IMR-90 (cell line): ENCODE measurements around the gene MYL6.

Experiments used
- BHLHE40 ChIP-seq: fragments of 150-350 bp; IDR thresholded peaks from 2 replicates; pipeline ENCODE4 v1.6.1; 2016; ENCODE audit warnings: mild to moderate bottlenecking, low read depth, low read length
- CEBPB ChIP-seq: IDR thresholded peaks from 2 replicates; pipeline ENCODE4 v1.6.1; 2012; ENCODE audit warnings: low read depth, low read length, improper control_type of control experiment
- CTCF ChIP-seq: conservative IDR thresholded peaks from 2 replicates; pipeline ENCODE4 v1.5.1; 2012; ENCODE audit warnings: mild to moderate bottlenecking, low read depth, low read length, improper control_type of control experiment
- FOS ChIP-seq: fragments of 150-350 bp; IDR thresholded peaks from 2 replicates; pipeline ENCODE4 v1.6.1; 2016; ENCODE audit warnings: low read depth, low read length
- MAZ ChIP-seq: IDR thresholded peaks from 2 replicates; pipeline ENCODE4 v1.6.1; 2012; ENCODE audit warnings: low read depth, mild to moderate bottlenecking, low read length, improper control_type of control experiment, moderate library complexity, borderline replicate concordance
- MXI1 ChIP-seq: IDR thresholded peaks from 2 replicates; pipeline ENCODE4 v1.6.1; 2012; ENCODE audit warnings: low read depth, mild to moderate bottlenecking, low read length, moderate library complexity, borderline replicate concordance
- NFE2L2 ChIP-seq: fragments of 150-350 bp; IDR thresholded peaks from 2 replicates; pipeline ENCODE4 v1.6.1; 2016; ENCODE audit warnings: low read depth, mild to moderate bottlenecking, low read length
- POLR2A ChIP-seq: IDR thresholded peaks from 2 replicates; pipeline ENCODE4 v1.6.1; 2012; ENCODE audit warnings: mild to moderate bottlenecking, low read depth, low read length
- RCOR1 ChIP-seq: IDR thresholded peaks from 2 replicates; pipeline ENCODE4 v1.6.1; 2012; ENCODE audit warnings: mild to moderate bottlenecking, low read length, improper control_type of control experiment; ENCODE audit not compliant: insufficient replicate concordance
- RFX5 ChIP-seq: IDR thresholded peaks from 2 replicates; pipeline ENCODE4 v1.8.0; 2012; ENCODE audit warnings: low read depth, mild to moderate bottlenecking, low read length, moderate library complexity
- USF2 ChIP-seq: fragments of 150-350 bp; IDR thresholded peaks from 2 replicates; pipeline ENCODE4 v1.6.1; 2017; ENCODE audit warnings: mild to moderate bottlenecking, antibody characterized with exemption, low read length, low read depth

GRCh38 chr12:56190695-56191155 lies 32.6 kb downstream of the MYL6 start:
- TF ChIP-seq CTCF (no peak), RCOR1 (no peak), POLR2A (no peak), NFE2L2 (no peak), USF2 (no peak), RFX5 (no peak), BHLHE40 (no peak), CEBPB (no peak), MXI1 (no peak), FOS (no peak), MAZ (no peak)
